HG03159 (cell line): Measurements from ENCODE around the gene RASAL3.

Experiments used
- ATAC-seq: cut with Tn5 transposase; IDR thresholded peaks from one replicate; pipeline ENCODE4 v1.9.1; 2021; ENCODE audit warnings: mild to moderate bottlenecking, moderate library complexity; ENCODE audit not compliant: unreplicated experiment

Gene RASAL3

DNA sequence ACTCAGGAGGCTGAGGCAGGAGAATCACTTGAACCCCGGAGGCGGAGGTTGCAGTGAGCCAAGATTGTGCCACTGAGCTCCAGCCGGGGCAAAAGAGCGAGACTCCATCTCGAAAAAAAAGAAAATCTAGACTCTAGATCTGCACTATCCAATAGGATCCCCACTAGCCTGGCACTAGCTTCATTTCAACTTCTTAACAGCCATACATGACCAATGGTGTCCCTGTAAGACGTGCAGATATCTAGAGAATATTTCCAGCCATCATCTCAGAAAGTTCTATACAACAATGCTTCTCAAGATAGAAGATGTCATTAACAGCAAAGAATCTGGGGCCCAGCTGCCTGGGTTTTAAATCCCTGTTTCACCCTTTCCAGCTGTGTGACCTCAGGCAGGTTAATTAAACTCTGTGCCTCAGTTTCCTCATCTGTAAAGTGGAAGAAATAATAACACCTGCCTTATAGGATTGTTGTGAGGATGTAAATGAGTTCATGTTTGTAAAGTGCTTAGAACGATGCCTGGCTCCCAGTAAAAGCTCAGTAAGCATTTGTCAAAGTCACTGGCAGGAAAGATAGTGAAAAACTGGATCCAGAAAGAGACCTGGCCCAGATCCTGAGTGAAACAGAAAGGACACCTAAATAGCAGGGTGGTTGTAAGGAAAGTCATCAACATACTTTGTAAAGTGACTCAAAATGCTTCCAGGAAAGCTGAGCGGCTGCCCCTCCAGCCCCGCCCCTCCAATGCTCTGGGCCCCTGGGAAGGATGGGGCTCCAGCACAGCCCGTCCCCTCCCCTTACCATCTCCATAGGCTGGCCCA lies 28.1 kb downstream of the RASAL3 start:
- no peak for ATAC-seq

DNA sequence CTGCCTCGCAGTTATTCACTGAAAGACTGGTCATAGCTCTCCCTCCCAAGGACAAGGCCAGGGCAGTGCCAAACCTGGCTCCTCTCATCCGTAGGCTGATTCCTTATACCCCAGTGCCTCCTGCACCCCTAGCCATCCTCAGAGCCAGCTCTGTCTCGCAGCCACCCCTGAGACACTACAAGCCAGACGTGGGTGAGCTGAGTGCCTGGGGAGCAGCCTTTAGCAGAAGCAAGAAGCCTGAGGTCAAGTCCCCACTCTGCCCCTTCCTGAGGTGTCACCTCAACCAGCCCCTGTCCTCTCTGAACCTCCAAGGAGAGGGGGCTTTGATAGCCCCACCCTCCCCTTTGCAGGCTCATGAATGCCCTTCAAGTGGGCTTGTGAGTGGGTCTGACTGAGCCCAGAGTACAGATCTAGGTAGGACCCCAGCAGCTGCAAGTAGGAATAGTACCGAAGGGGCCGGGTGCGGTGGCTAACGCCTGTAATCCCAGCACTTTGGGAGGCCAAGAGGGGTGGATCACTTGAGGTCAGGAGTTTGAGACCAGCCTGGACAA lies 30.8 kb downstream of the RASAL3 start:
- ATAC-seq = no peak

- ATAC-seq = peak; percentile 68
These were observed 31.5 kb downstream of the RASAL3 start for GRCh38 chr19:15432629-15433518.

GRCh38 chr19:15432018-15432494 lies 32.3 kb downstream of the RASAL3 start:
- ATAC-seq = peak; percentile 7

- no peak for ATAC-seq
These were observed 32.8 kb downstream of the RASAL3 start for GRCh38 chr19:15431396-15432017.

- ATAC-seq = no peak
These were observed 33.7 kb downstream of the RASAL3 start for GRCh38 chr19:15430526-15431120.

DNA sequence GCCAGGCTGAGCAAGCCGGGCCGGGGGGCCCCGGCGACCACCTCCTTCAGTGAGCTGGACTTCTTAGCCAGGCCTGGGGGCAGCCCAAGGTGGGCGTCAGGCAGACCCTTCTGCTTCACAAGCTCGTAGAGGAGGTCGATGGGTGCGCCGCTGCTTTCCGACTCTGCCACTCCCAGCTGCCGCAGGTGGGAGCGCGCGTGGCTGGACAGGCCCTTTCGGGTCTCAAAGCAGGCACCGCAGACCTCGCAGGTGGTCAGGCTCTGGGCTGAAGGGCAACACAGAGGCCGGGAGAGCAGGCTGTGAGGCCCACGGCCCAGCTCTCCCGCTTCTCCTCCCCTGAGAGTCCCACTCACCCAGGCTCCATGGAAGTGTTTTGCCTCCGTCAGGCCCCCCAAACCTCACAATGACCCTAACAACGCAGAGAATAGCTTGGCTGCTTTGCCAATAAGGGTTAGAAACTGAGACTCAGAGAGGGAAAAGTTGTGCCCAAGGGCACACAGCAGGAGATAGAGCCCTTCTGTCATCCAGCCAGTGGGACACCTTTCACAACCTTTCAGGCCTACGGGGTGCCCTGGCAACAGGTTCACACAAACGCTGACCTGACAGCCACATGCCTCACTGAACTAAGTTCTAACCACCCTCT lies 34.4 kb downstream of the RASAL3 start:
- no peak for ATAC-seq

- ATAC-seq = no peak
These were observed 35.2 kb downstream of the RASAL3 start for GRCh38 chr19:15428956-15429824.

DNA sequence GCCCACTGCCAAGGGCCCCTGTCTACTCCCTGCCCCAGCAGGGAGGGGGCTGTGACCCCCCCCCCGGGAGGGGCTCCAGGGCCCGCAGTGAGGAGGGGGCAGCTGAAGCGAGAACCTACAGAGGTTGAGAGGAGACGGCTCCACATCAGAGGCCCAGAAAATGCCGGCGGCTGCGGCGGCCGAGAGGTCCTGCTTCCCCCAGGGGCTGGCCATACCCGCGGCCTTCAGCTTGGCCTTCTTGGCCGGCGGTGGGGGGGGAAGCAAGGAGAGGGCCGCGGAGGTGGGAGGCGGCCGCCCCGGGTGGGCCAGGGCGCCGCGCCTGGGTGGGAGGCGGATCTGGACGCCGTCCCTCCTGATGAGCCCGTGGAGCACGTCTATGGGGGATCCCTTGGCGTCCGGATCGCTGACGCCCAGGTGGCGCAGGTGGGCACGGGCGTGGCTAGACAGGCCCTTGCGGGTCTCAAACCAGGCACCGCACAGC lies 36.3 kb downstream of the RASAL3 start:
- ATAC-seq = no peak

DNA sequence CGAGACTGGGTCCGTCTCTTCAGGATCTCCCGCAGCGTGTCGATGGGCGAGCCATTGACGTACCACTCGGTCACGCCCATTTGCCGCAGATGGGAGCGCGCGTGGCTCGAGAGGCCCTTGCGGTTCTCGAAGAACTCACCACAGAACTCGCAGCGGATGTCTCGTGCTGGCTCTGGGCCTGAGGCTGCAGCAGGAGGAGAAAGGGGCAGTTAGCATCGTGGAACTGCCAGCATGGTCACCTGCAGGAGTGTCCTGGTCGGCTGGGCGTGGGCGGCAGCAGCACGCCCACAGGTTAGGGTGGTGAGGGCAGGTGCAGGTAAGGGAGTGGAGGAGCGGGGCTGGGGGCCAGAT lies 37.0 kb downstream of the RASAL3 start:
- ATAC-seq = no peak

DNA sequence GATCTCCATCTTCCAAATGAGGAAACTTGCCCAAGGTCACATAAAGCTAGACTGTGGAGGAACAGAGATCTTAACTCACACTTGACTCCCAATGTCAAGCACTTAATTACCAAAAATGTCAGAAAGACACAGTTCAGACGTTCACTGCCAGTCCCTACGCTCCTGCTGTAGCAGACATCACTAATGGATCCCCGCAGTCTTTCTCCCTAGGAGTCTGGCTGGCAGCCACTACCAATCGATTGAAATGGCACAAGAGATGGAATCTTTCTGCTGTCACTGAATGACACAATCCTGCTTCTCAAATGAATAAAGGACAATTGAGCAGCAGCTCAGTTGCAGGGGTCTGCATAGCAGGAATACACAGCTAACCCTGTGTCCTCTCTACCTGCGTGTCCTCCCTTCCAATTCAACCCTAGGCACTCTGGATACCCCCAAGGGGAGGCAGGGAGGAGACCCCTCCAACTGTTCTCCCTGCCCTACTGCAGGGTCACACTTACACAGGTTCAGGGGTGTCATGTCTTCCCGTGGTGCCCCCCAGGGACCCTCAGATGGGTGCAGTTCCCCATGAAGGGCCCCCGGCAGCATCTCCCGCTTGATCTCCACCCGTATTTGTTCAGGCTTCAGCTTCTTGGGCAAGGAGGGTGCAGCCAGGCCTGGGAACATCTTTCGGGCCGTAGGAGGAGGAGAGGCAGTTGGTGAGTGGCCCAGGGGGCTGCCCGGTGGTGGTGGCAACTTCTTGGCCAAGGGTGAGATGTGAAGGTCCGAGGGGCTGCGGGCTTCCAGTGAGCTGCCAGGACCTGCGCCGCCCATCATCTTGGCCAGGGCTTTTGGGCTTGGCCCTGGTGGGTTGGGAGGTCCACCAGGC lies 37.6 kb downstream of the RASAL3 start:
- ATAC-seq = no peak

- no peak for ATAC-seq
These were observed 38.9 kb downstream of the RASAL3 start for GRCh38 chr19:15425321-15425950.

DNA sequence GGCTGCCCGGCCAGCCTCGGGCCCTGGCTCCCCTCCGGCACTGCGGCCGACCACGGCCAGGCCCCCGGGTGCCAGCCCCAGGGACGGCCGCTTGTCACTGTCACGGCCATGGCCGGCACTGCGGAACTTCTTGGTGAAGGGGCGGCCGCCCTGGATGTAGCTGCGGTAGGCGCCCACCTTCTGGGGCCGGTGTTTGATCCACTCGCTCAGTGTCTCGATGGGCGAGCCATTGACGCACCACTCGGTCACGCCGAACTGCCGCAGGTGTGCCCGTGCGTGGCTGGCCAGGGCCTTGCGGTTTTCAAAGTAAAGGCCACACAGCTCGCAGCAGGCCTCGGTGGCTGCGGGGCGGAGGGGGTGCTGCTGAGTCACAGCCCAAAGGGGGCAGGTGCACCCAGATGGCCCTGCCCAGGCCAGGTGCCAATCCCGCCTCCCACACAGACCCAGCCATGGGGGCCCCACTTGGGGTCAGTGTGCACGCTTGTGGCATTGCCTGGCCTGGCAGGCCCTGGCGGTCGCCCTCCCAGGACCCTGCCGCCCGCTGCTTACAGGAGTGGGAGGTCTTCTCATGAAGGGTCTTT lies 39.6 kb downstream of the RASAL3 start:
- ATAC-seq = no peak

DNA sequence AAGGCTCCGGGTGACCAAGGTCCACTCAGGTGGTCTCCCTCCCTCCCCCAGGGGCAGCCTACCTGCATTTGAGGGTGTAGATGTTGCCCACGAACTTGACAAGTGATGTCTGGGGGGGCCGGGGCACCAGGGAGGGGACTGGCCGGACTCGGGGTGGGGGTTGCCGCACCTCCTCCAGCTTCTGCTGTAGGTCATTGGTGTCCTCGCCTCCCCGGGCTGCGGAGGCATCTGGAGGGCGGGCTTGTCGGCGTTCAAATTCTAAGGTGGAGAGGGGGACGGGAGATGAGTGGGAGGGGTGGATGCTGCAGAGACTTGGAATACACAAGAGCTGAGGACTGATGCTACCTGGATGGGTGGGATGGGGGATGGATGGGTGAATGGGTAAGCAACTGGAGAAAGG lies 40.2 kb downstream of the RASAL3 start:
- ATAC-seq = no peak

DNA sequence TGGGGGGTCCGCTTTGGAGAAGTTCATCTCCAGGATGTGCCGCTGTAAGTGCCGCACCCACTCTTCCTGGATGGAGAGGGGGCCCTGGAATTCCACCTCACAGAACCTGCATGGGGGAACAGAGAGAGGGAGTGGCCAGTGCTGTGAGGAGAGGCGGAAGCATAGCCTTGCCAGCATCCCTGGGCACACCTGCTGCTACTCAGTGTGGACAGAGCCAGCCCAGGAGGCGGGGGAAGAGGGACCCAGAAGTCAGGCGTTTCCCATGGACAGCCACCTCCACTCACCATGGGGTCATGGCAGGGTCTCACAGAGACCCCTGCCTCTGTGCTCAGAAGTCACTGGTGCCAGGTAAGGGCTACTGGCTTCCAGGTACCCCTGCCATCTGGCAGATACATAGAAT lies 41.2 kb downstream of the RASAL3 start:
- ATAC-seq = no peak

DNA sequence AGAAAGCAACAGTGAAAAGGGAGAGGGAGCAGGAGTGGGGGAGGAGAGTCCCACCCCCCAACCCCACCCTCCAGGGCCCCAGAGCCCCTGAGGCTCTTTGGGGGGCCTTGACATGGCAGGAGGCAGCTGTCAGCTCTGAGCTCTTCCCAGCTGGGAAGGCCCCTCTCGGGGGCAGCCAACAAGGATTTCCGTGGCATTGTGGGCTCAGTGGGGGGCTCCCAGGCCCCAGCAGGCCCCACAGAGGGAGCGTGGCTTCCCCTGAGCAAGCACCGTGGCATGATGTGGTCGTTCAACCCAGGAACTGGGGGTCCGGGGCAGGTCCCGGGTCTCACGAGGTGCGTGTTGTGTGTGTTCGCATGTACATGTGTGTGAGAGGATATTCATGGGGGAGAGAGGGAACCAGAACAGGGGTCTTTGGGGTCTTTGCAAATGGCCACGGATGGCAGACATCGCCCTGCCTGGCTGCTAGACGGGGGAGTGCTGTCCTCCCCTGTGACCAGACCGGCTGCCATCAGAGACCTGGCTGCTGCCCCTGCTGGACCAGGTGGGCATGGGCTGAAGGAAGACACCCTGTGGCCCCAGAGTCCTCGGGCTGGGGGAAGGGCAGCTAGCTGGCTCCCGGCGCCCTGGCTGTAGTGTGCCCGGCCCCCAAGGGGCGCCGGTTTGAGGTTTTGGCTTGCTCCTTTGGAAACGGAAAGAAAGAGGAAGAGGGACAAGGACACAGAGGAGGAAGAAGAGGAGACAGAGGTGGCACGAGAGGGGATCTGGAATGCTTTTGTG lies 41.9 kb downstream of the RASAL3 start:
- no peak for ATAC-seq
